Lung (tissue), 16 donors: ENCODE measurements around the gene TMEM185A. TPM values are rescaled to one million over a fixed set of nuclear protein-coding genes. Genes with fewer than 3 reads are reported as not detected.
"Not testable (repeated sequence)": the region's sequence is repeated elsewhere in the genome, so short reads cannot be mapped to it uniquely, and the experiment has no call there.

Experiments
- ATAC-seq: fragments of 200-7000 bp; cut with Tn5 transposase; one replicate; pipeline ENCODE4 v1.9.1; 2020; ENCODE audit warnings: moderate number of reproducible peaks; ENCODE audit not compliant: insufficient read depth, low FRiP score
- DNase-seq, 3 donors: peaks; one replicate each; pipeline ENCODE4 v3.0.0-alpha.2; 2013 to 2017
- H3K27ac ChIP-seq, 2 donors: one replicate each; pipeline ENCODE4 v1.5.1; 2013; ENCODE audit warnings: mild to moderate bottlenecking in 2 of 2, moderate library complexity in 2 of 2, control low read depth in 1 of 2, inconsistent platforms in 1 of 2, low read depth in 1 of 2, low read length in 1 of 2
- H3K27me3 ChIP-seq, 3 donors: one replicate each; pipeline ENCODE4 v1.5.1; 2013; ENCODE audit warnings: low read length in 2 of 3; ENCODE audit not compliant: control insufficient read depth in 3 of 3, insufficient read depth in 3 of 3
- H3K36me3 ChIP-seq, 4 donors: one replicate each; pipeline ENCODE4 v1.5.1; 2013; ENCODE audit warnings: low read length in 4 of 4, mild to moderate bottlenecking in 1 of 4, moderate library complexity in 1 of 4; ENCODE audit not compliant: control insufficient read depth in 4 of 4, insufficient read depth in 4 of 4
- H3K4me1 ChIP-seq, 5 donors: one replicate each; pipeline ENCODE4 v1.5.1; 2013; ENCODE audit warnings: low read length in 5 of 5, mild to moderate bottlenecking in 2 of 5, moderate library complexity in 1 of 5; ENCODE audit not compliant: control insufficient read depth in 5 of 5, insufficient read depth in 5 of 5
- H3K4me3 ChIP-seq: one replicate; pipeline ENCODE4 v1.5.1; 2013; ENCODE audit warnings: mild to moderate bottlenecking, control low read depth, moderate library complexity
- H3K9ac ChIP-seq, 2 donors: one replicate each; pipeline ENCODE4 v1.5.1; 2013; ENCODE audit warnings: low read length in 2 of 2, control low read depth in 1 of 2; ENCODE audit not compliant: insufficient read depth in 1 of 2
- H3K9me3 ChIP-seq, 4 donors: one replicate each; pipeline ENCODE4 v1.5.1; 2013; ENCODE audit warnings: low read length in 3 of 4, mild to moderate bottlenecking in 1 of 4, moderate library complexity in 1 of 4; ENCODE audit not compliant: control insufficient read depth in 4 of 4, insufficient read depth in 3 of 4
- CTCF ChIP-seq: IDR thresholded peaks from 2 replicates; pipeline ENCODE4 v1.5.1; 2012; ENCODE audit warnings: mild to moderate bottlenecking; ENCODE audit errors: control extremely low read depth, extremely low read depth
- WGBS, 2 donors: extraction: QIAGEN DNeasy Blood & Tissue Kit; methylation state at CpG; one replicate each; pipeline ENCODE4 v1.1.7; 2013; 5-methylcytosine and 5-hydroxymethylcytosine counted together
- long read RNA-seq, 5 donors: transcript quantifications; one replicate each; lab custom pipeline, GENCODE V29; 2026
- polyA plus RNA-seq, 2 donors: library from polyadenylated mRNA; stranded (reverse); fragments of 200-250 nt; gene quantifications; one replicate each; pipeline ENCODE4 v1.2.1, GENCODE V29; 2013
- total RNA-seq, 2 donors: library from RNA; depleted of rRNA in 1 of 2; stranded (reverse); fragments of >200 nt in 1 of 2; gene quantifications; one replicate each; pipeline ENCODE4 v1.2.1, GENCODE V29; 2014 to 2021
- donor health status: control.
- donor health status: control.
- donor health status: Bipolar disorder and iron deficiency.
- donor health status: healthy.
- donor health status: DM: yes; HTN: yes; CAD: no.

Gene TMEM185A
- total RNA-seq (10 to 100 TPM; 16.6 to 23.8 TPM), polyA plus RNA-seq (10 to 100 TPM in 1 of 2 donors, 1 to 10 TPM in 1; 8.7 to 11.3 TPM)
- long read RNA-seq, donor 1, transcript TMEM185A-207 (7 exons, 2,840 nt): major isoform, 10 of 12 reads
- long read RNA-seq, donor 1, partial matches to known transcripts: 0 of 12 reads
- long read RNA-seq, donor 1, other reads (novel, unspliced or antisense): 0 of 12 reads
- long read RNA-seq, donor 2: 0 reads
- long read RNA-seq, donor 3, partial matches to known transcripts: 0 of 4 reads
- long read RNA-seq, donor 3, other reads (novel, unspliced or antisense): 0 of 4 reads
- long read RNA-seq, donor 4, partial matches to known transcripts: 0 of 3 reads
- long read RNA-seq, donor 4, other reads (novel, unspliced or antisense): 0 of 3 reads
- long read RNA-seq, donor 5, partial matches to known transcripts: 0 of 6 reads
- long read RNA-seq, donor 5, other reads (novel, unspliced or antisense): 0 of 6 reads

GRCh38 chrX:149631234-149632165 is at the start of gene TMEM185A:
Gene TMEM185A, minus strand, starts transcription at chrX:149631792. Its CDS starts 212 bp downstream, at chrX:149631580.
- Histone ChIP-seq H3K9me3 (peaks cover 0 to 10% (median 0%) of the 10 kb centered on the region in 4 donors), H3K27me3 (peaks cover 0 to 6% (median 2%) of the 10 kb centered on the region in 3 donors), H3K4me3 (peak within 1 kb of the TSS; percentile 75), H3K36me3 (no peaks in the 10 kb centered on the region), H3K9ac (peak within 1 kb of the TSS in 1 of 2 donors; percentile 26), H3K4me1 (peaks cover 0 to 7% (median 4%) of the 10 kb centered on the region in 5 donors), H3K27ac (peak within 1 kb of the TSS; percentile 69 to 74)
- peak; percentile 60 for ATAC-seq
- DNase-seq: peak; percentile 64 to 78 (median 73)
- no peak for TF ChIP-seq CTCF
- WGBS, 2 donors: 0 to 33% methylated on average over 45 to 102 of the region's 102 CpGs

GRCh38 chrX:149681182-149681581 is 49.6 kb upstream of the TMEM185A start:
- H3K27me3 ChIP-seq: peaks cover 0 to 7% (median 0%) of the 10 kb centered on the region in 3 donors
- ATAC-seq (no peak), DNase-seq (no peak)
- no peaks in the 10 kb centered on the region for H3K4me1 ChIP-seq
- TF ChIP-seq CTCF: no peak
- no peak overlapping the region for H3K9ac ChIP-seq
- no peaks in the 10 kb centered on the region for H3K9me3 ChIP-seq
- WGBS, 2 donors: 70 to 91% methylated on average over 2 of the region's 2 CpGs
- H3K4me3 ChIP-seq: no peak overlapping the region
- no peaks in the 10 kb centered on the region for H3K36me3 ChIP-seq
- no peak overlapping the region for H3K27ac ChIP-seq

- H3K27ac ChIP-seq, H3K9ac ChIP-seq, H3K4me1 ChIP-seq, H3K9me3 ChIP-seq, H3K4me3 ChIP-seq, H3K27me3 ChIP-seq, ATAC-seq, H3K36me3 ChIP-seq, DNase-seq: not testable (repeated sequence)
- 57% methylated on average over 2 of the region's 4 CpGs; no CpG with 5 or more reads in 1 of the 2 donors for WGBS, 2 donors
Measured at GRCh38 chrX:149679164-149679678, 47.6 kb upstream of the TMEM185A start.

GRCh38 chrX:149675554-149675953 is 44.0 kb upstream of the TMEM185A start:
- H3K27me3 ChIP-seq, H3K9me3 ChIP-seq, H3K4me3 ChIP-seq, H3K36me3 ChIP-seq, ATAC-seq, DNase-seq, H3K27ac ChIP-seq, H3K4me1 ChIP-seq, H3K9ac ChIP-seq: not testable (repeated sequence)
- WGBS, 2 donors: 95% methylated on average over 4 of the region's 8 CpGs; no CpG with 5 or more reads in 1 of the 2 donors

GRCh38 chrX:149675088-149675487 is 43.5 kb upstream of the TMEM185A start:
- H3K4me1 ChIP-seq, H3K27me3 ChIP-seq, H3K9me3 ChIP-seq, H3K9ac ChIP-seq, H3K36me3 ChIP-seq, H3K27ac ChIP-seq, H3K4me3 ChIP-seq, ATAC-seq, DNase-seq: not testable (repeated sequence)
- no CpG with 5 or more reads among the region's 3 CpGs for WGBS, 2 donors

- not testable (repeated sequence) for H3K9ac ChIP-seq, H3K4me3 ChIP-seq, H3K27ac ChIP-seq, H3K9me3 ChIP-seq, DNase-seq, H3K4me1 ChIP-seq, H3K36me3 ChIP-seq, ATAC-seq, H3K27me3 ChIP-seq
- WGBS, 2 donors: 38% methylated on average over 1 of the region's 6 CpGs; no CpG with 5 or more reads in 1 of the 2 donors
Measured at GRCh38 chrX:149660613-149661012, 29.0 kb upstream of the TMEM185A start.
